HEK293 (cell line): Measurements from ENCODE around the gene CCDC122.

Experiments used
- MEIS1 ChIP-seq: sonication (generic); formaldehyde crosslinking; IDR thresholded peaks from 2 replicates; pipeline ENCODE4 v1.8.1; 2022; ENCODE audit warnings: missing genetic modification reagents, mild to moderate bottlenecking, borderline replicate concordance
- ZBTB7A ChIP-seq: fragments of 450-650 bp; formaldehyde crosslinking; IDR thresholded peaks from 2 replicates; pipeline ENCODE4 v1.5.1; 2016; ENCODE audit warnings: low read depth, missing biosample characterization, missing genetic modification characterization
- ZEB2 ChIP-seq: fragments of 450-650 bp; formaldehyde crosslinking; IDR thresholded peaks from 2 replicates; pipeline ENCODE4 v1.5.1; 2016; ENCODE audit warnings: missing biosample characterization, missing genetic modification characterization
- ZNF501 ChIP-seq: fragments of 450-650 bp; formaldehyde crosslinking; IDR thresholded peaks from 2 replicates; pipeline ENCODE4 v1.5.1; 2016; ENCODE audit warnings: missing biosample characterization, missing genetic modification characterization
- ZNF544 ChIP-seq: fragments of 450-650 bp; formaldehyde crosslinking; IDR thresholded peaks from 2 replicates; pipeline ENCODE4 v1.5.0; 2017; ENCODE audit warnings: missing biosample characterization, missing genetic modification characterization
- TF ChIP-seq, protein P1 (sequence below): fragments of 450-650 bp; IDR thresholded peaks from 2 replicates; pipeline ENCODE4 v1.5.1; 2018; ENCODE audit warnings: missing biosample characterization, missing genetic modification characterization
- TF ChIP-seq, protein P2 (sequence below): fragments of 450-650 bp; formaldehyde crosslinking; IDR thresholded peaks from 2 replicates; pipeline ENCODE4 v1.5.1; 2016; ENCODE audit warnings: missing biosample characterization, missing genetic modification characterization
- TF ChIP-seq, protein P3 (sequence below): fragments of 450-650 bp; formaldehyde crosslinking; IDR thresholded peaks from 2 replicates; pipeline ENCODE4 v1.5.1; 2017; ENCODE audit warnings: missing biosample characterization, mild to moderate bottlenecking, missing genetic modification characterization, moderate library complexity
- TF ChIP-seq, protein P4 (sequence below): fragments of 450-650 bp; formaldehyde crosslinking; IDR thresholded peaks from 2 replicates; pipeline ENCODE4; 2016; ENCODE audit warnings: missing biosample characterization, missing genetic modification characterization

DNA sequence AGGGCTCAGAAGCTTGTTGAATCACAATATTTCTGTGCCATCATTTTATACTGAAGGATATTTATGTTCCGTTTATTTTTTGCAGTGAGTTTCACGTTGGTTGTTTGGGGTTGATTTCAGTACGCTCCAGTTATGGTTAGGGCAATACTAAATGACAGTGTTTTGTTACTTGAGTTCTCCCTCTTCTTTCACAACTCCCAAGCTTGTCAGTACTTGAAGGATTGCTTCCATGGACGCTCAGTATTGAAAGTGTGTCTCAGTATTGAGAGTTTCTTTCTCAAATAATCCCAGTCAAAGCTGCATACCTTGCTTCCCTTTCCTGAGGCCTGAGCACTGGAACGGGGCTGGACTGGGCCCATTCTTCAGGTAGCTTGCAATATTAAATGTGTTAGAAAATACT is 39.1 kb upstream of the CCDC122 start:
- TF ChIP-seq, protein P1, sequence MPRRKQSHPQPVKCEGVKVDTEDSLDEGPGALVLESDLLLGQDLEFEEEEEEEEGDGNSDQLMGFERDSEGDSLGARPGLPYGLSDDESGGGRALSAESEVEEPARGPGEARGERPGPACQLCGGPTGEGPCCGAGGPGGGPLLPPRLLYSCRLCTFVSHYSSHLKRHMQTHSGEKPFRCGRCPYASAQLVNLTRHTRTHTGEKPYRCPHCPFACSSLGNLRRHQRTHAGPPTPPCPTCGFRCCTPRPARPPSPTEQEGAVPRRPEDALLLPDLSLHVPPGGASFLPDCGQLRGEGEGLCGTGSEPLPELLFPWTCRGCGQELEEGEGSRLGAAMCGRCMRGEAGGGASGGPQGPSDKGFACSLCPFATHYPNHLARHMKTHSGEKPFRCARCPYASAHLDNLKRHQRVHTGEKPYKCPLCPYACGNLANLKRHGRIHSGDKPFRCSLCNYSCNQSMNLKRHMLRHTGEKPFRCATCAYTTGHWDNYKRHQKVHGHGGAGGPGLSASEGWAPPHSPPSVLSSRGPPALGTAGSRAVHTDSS (tag by site-specific recombination): no peak
- TF ChIP-seq, protein P2, sequence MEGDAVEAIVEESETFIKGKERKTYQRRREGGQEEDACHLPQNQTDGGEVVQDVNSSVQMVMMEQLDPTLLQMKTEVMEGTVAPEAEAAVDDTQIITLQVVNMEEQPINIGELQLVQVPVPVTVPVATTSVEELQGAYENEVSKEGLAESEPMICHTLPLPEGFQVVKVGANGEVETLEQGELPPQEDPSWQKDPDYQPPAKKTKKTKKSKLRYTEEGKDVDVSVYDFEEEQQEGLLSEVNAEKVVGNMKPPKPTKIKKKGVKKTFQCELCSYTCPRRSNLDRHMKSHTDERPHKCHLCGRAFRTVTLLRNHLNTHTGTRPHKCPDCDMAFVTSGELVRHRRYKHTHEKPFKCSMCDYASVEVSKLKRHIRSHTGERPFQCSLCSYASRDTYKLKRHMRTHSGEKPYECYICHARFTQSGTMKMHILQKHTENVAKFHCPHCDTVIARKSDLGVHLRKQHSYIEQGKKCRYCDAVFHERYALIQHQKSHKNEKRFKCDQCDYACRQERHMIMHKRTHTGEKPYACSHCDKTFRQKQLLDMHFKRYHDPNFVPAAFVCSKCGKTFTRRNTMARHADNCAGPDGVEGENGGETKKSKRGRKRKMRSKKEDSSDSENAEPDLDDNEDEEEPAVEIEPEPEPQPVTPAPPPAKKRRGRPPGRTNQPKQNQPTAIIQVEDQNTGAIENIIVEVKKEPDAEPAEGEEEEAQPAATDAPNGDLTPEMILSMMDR (tag by site-specific recombination): no peak
- TF ChIP-seq, protein P3, sequence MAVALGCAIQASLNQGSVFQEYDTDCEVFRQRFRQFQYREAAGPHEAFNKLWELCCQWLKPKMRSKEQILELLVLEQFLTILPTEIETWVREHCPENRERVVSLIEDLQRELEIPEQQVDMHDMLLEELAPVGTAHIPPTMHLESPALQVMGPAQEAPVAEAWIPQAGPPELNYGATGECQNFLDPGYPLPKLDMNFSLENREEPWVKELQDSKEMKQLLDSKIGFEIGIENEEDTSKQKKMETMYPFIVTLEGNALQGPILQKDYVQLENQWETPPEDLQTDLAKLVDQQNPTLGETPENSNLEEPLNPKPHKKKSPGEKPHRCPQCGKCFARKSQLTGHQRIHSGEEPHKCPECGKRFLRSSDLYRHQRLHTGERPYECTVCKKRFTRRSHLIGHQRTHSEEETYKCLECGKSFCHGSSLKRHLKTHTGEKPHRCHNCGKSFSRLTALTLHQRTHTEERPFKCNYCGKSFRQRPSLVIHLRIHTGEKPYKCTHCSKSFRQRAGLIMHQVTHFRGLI (tag by site-specific recombination): no peak
- TF ChIP-seq ZBTB7A (no peak), ZEB2 (tag by site-specific recombination) (no peak), ZNF544 (no peak), MEIS1 (CRISPR knock-in tag) (no peak), ZNF501 (tag by site-specific recombination) (no peak)
- TF ChIP-seq, protein P4, sequence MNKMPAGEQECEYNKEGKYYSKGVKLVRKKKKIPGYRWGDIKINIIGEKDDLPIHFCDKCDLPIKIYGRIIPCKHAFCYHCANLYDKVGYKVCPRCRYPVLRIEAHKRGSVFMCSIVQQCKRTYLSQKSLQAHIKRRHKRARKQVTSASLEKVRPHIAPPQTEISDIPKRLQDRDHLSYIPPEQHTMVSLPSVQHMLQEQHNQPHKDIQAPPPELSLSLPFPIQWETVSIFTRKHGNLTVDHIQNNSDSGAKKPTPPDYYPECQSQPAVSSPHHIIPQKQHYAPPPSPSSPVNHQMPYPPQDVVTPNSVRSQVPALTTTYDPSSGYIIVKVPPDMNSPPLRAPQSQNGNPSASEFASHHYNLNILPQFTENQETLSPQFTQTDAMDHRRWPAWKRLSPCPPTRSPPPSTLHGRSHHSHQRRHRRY: no peak
